Progenitor cell of endocrine pancreas (in vitro differentiated cells): Measurements from ENCODE around the gene CAMKV. TPM values are rescaled to one million over a fixed set of nuclear protein-coding genes. Genes with fewer than 3 reads are reported as not detected.

ENCODE experiments used
- DNase-seq: peaks from one replicate; pipeline ENCODE4 v3.0.0; 2021; ENCODE audit warnings: low spot score; ENCODE audit not compliant: unreplicated experiment
- H3K27ac Mint-ChIP-seq: 2 replicates; pipeline ENCODE4 v1.8.0; 2021; ENCODE audit warnings: mild to moderate bottlenecking, moderate library complexity, mixed read lengths
- H3K27me3 Mint-ChIP-seq: 2 replicates; pipeline ENCODE4 v1.8.0; 2021; ENCODE audit warnings: mixed read lengths
- H3K36me3 Mint-ChIP-seq: 2 replicates; pipeline ENCODE4 v1.8.0; 2022; ENCODE audit warnings: mixed read lengths; ENCODE audit not compliant: insufficient read depth
- H3K4me1 Mint-ChIP-seq: 2 replicates; pipeline ENCODE4 v1.8.0; 2021; ENCODE audit warnings: low read depth, mixed read lengths
- H3K4me3 Mint-ChIP-seq: 2 replicates; pipeline ENCODE4 v1.8.0; 2021; ENCODE audit warnings: low read depth, mild to moderate bottlenecking, moderate library complexity, mixed read lengths
- H3K9me3 Mint-ChIP-seq: 2 replicates; pipeline ENCODE4 v1.8.0; 2021; ENCODE audit warnings: low read depth, mixed read lengths
- CTCF ChIP-seq: fragments of 200-600 bp; sonication (generic); IDR thresholded peaks from one replicate; pipeline ENCODE4 v1.5.0; 2021; ENCODE audit warnings: antibody characterized with exemption, mild to moderate bottlenecking; ENCODE audit not compliant: unreplicated experiment
- total RNA-seq: library from RNA; stranded (reverse); gene quantifications from 2 replicates; pipeline ENCODE4 v1.2.1, GENCODE V29; 2021

The CAMKV gene
- total RNA-seq, 1 donor from 2014 or later, result 2.1 TPM

GRCh38 chr3:49812916-49813496 lies 56.7 kb downstream of the CAMKV start:
- H3K27me3 Mint-ChIP-seq, result no peaks in the 10 kb centered on the region
- DNase-seq, result no peak
- H3K36me3 Mint-ChIP-seq, result no peaks in the 10 kb centered on the region
- no peaks in the 10 kb centered on the region for H3K9me3 Mint-ChIP-seq
- H3K4me3 Mint-ChIP-seq, result no peak overlapping the region
- TF ChIP-seq CTCF, result no peak
- H3K4me1 Mint-ChIP-seq, result no peaks in the 10 kb centered on the region
- no peak overlapping the region for H3K27ac Mint-ChIP-seq

Other genes with a start within 250 kb of the CAMKV start
- 160 and 178 TPM in 2 replicates for gene APEH, start 195.6 kb downstream of the CAMKV start, total RNA-seq
- 45.2 and 47.5 TPM in 2 replicates for gene MST1, start 180.4 kb downstream of the CAMKV start, total RNA-seq
- gene RNF123, start 180.3 kb downstream of the CAMKV start, total RNA-seq, result 52.2 and 54.4 TPM in 2 replicates
- 0.86 TPM in 1 of 2 replicates, not detected in the other for gene AMIGO3, start 150.2 kb downstream of the CAMKV start, total RNA-seq
- 31.2 and 34.3 TPM in 2 replicates for gene GMPPB, start 146.0 kb downstream of the CAMKV start, total RNA-seq
- 43.4 and 46.3 TPM in 2 replicates for gene IP6K1, start 83.4 kb downstream of the CAMKV start, total RNA-seq
- not detected in 2 replicates for gene CDHR4, start 70.0 kb downstream of the CAMKV start, total RNA-seq
- gene INKA1, start 66.6 kb downstream of the CAMKV start, total RNA-seq, result not detected in 2 replicates
- 1.2 and 2.2 TPM in 2 replicates for gene UBA7, start 56.0 kb downstream of the CAMKV start, total RNA-seq
- gene TRAIP, start 13.3 kb downstream of the CAMKV start, total RNA-seq, result 16.2 and 20.6 TPM in 2 replicates
- gene MST1R, start 34.0 kb upstream of the CAMKV start, total RNA-seq, result 4.4 and 6.5 TPM in 2 replicates
- gene MON1A, start 59.9 kb upstream of the CAMKV start, total RNA-seq, result 6.4 and 8.8 TPM in 2 replicates
- gene RBM6, start 70.2 kb upstream of the CAMKV start, total RNA-seq, result 144 and 151 TPM in 2 replicates
- gene RBM5, start 219.0 kb upstream of the CAMKV start, total RNA-seq, result 317 and 322 TPM in 2 replicates